ENCODE data around the gene STING1. TPM values are rescaled to one million over a fixed set of nuclear protein-coding genes. Genes with fewer than 3 reads are reported as not detected.
"Not testable (repeated sequence)": the region's sequence is repeated elsewhere in the genome, so short reads cannot be mapped to it uniquely, and the experiment has no call there.

The STING1 gene
- total and polyA plus RNA-seq, 2 of the 13 experiments (the other 11 are each of a cell fraction or from before 2014, with no cell fraction given), result 1.3 to 4.4 TPM

GRCh38 chr5:139525586-139526308 is 43.2 kb upstream of the STING1 start (continued):
- TF ChIP-seq ZNF432 (CRISPR knock-in tag; IDR thresholded peaks at IDR 0.05; ENCODE audit: borderline replicate concordance) (0 out of 2 replicates have a peak, but pooled peaks have one; percentile 59), ATF7-NPFF (CRISPR knock-in tag; IDR thresholded peaks at IDR 0.05; ENCODE audit: low read depth) (0 out of 2 replicates have a peak, but pooled peaks have one; percentile 24), ZNF749 (CRISPR knock-in tag; IDR thresholded peaks at IDR 0.05; ENCODE audit: borderline replicate concordance) (0 out of 2 replicates have a peak, but pooled peaks have one; percentile 39), ZNF292 (CRISPR knock-in tag; IDR thresholded peaks at IDR 0.05; ENCODE audit: borderline replicate concordance, low read depth) (peak; percentile 21; the same call in 1 of the 2 replicates), SAP130 (CRISPR knock-in tag; IDR thresholded peaks at IDR 0.05; ENCODE audit: low read depth) (peak; percentile 82), HDAC2 (CRISPR knock-in tag; IDR thresholded peaks at IDR 0.05) (peak; percentile 28; the same call in 1 of the 2 replicates), TCF7 (IDR thresholded peaks at IDR 0.05; ENCODE audit: low read depth) (peak; percentile 45; the same call in 1 of the 2 replicates), NONO (CRISPR knock-in tag; conservative IDR thresholded peaks at IDR 0.05) (0 out of 2 replicates have a peak, but pooled peaks have one; percentile 17), CC2D1A (CRISPR knock-in tag; IDR thresholded peaks at IDR 0.05) (0 out of 2 replicates have a peak, but pooled peaks have one; percentile 33), SOX5 (CRISPR knock-in tag; IDR thresholded peaks at IDR 0.05; ENCODE audit: borderline replicate concordance) (peak; percentile 65), MED1 (CRISPR knock-in tag; IDR thresholded peaks at IDR 0.05) (peak; percentile 90), TARDBP (CRISPR knock-in tag; IDR thresholded peaks at IDR 0.05) (peak; percentile 44; the same call in 1 of the 2 replicates), YEATS4 (CRISPR knock-in tag; IDR thresholded peaks at IDR 0.05; ENCODE audit: borderline replicate concordance) (peak; percentile 16; the same call in 1 of the 2 replicates), ZBTB2 (CRISPR knock-in tag; IDR thresholded peaks at IDR 0.05; ENCODE audit: low read depth) (0 out of 2 replicates have a peak, but pooled peaks have one; percentile 26)
- TF ChIP-seq, protein P1, sequence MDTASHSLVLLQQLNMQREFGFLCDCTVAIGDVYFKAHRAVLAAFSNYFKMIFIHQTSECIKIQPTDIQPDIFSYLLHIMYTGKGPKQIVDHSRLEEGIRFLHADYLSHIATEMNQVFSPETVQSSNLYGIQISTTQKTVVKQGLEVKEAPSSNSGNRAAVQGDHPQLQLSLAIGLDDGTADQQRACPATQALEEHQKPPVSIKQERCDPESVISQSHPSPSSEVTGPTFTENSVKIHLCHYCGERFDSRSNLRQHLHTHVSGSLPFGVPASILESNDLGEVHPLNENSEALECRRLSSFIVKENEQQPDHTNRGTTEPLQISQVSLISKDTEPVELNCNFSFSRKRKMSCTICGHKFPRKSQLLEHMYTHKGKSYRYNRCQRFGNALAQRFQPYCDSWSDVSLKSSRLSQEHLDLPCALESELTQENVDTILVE (CRISPR knock-in tag; IDR thresholded peaks at IDR 0.05), result peak; percentile 21; the same call in 1 of the 2 replicates
- TF ChIP-seq, protein P2, sequence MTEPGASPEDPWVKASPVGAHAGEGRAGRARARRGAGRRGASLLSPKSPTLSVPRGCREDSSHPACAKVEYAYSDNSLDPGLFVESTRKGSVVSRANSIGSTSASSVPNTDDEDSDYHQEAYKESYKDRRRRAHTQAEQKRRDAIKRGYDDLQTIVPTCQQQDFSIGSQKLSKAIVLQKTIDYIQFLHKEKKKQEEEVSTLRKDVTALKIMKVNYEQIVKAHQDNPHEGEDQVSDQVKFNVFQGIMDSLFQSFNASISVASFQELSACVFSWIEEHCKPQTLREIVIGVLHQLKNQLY (CRISPR knock-in tag; IDR thresholded peaks at IDR 0.05), result peak; percentile 88
- TF ChIP-seq NONO (IDR thresholded peaks at IDR 0.05), result not testable (repeated sequence)
- TF ChIP-seq, protein P3, sequence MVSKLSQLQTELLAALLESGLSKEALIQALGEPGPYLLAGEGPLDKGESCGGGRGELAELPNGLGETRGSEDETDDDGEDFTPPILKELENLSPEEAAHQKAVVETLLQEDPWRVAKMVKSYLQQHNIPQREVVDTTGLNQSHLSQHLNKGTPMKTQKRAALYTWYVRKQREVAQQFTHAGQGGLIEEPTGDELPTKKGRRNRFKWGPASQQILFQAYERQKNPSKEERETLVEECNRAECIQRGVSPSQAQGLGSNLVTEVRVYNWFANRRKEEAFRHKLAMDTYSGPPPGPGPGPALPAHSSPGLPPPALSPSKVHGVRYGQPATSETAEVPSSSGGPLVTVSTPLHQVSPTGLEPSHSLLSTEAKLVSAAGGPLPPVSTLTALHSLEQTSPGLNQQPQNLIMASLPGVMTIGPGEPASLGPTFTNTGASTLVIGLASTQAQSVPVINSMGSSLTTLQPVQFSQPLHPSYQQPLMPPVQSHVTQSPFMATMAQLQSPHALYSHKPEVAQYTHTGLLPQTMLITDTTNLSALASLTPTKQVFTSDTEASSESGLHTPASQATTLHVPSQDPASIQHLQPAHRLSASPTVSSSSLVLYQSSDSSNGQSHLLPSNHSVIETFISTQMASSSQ (IDR thresholded peaks at IDR 0.05; ENCODE audit: low read depth), result peak; percentile 59
- TF ChIP-seq, protein P3 (CRISPR knock-in tag; IDR thresholded peaks at IDR 0.05; ENCODE audit: borderline replicate concordance), result not testable (repeated sequence)

Data from HepG2 (cell line).